HG03159 (cell line): ENCODE results near the gene HMX1.

Experiments
- ATAC-seq: cut with Tn5 transposase; IDR thresholded peaks from one replicate; pipeline ENCODE4 v1.9.1; 2021; ENCODE audit warnings: mild to moderate bottlenecking, moderate library complexity; ENCODE audit not compliant: unreplicated experiment

The HMX1 gene

GRCh38 chr4:8893227-8893623, 21.6 kb upstream of the HMX1 start:
- no peak for ATAC-seq

- ATAC-seq = no peak
These were observed 21.1 kb upstream of the HMX1 start for GRCh38 chr4:8892556-8893226.

GRCh38 chr4:8891646-8892555, 20.3 kb upstream of the HMX1 start:
- ATAC-seq = no peak

- ATAC-seq = no peak
These were observed 19.6 kb upstream of the HMX1 start for GRCh38 chr4:8891255-8891645.

GRCh38 chr4:8888856-8889255, 17.2 kb upstream of the HMX1 start:
- no peak for ATAC-seq

- ATAC-seq = no peak
These were observed 15.2 kb upstream of the HMX1 start for GRCh38 chr4:8886612-8887406.

GRCh38 chr4:8882239-8882638, 10.6 kb upstream of the HMX1 start:
- no peak for ATAC-seq

GRCh38 chr4:8880851-8881250, 9.2 kb upstream of the HMX1 start:
- ATAC-seq = no peak

GRCh38 chr4:8879574-8879973, 7.9 kb upstream of the HMX1 start:
- ATAC-seq = no peak

GRCh38 chr4:8878421-8878820, 6.8 kb upstream of the HMX1 start:
- no peak for ATAC-seq

- ATAC-seq = no peak
These were observed 6.1 kb upstream of the HMX1 start for GRCh38 chr4:8877780-8878040.

- no peak for ATAC-seq
These were observed 5.5 kb upstream of the HMX1 start for GRCh38 chr4:8876982-8877779.

- ATAC-seq = no peak
These were observed 3.4 kb upstream of the HMX1 start for GRCh38 chr4:8874896-8875680.

GRCh38 chr4:8874003-8874895, 2.6 kb upstream of the HMX1 start:
- no peak for ATAC-seq

GRCh38 chr4:8872402-8873291, 1.0 kb upstream of the HMX1 start:
- no peak for ATAC-seq

GRCh38 chr4:8870647-8871416, 807 bp downstream of the HMX1 start:
- no peak for ATAC-seq

GRCh38 chr4:8869898-8870646, 1.6 kb downstream of the HMX1 start:
- no peak for ATAC-seq
